ENCODE data around the gene TYW5.

Gene TYW5

DNA sequence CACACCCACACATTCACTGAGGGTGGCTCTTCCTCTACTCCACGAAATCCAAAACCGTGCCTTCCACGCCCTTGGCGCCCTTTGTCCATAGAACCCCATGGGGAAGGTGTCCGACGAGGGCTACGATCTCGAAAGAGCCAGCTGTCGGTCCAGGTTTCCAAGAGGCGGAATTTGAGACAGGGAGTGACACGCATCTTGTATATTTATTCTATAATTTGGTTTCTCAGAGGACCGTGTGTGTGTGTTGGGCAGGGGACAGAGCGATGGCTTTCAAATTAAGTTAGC lies 43.5 kb downstream of the TYW5 start:
- no peak for TF ChIP-seq CTCF (IDR thresholded peaks at IDR 0.05; ENCODE audit: control insufficient read depth, extremely low read depth, insufficient read depth)
- H3K4me3 ChIP-seq (ENCODE audit: low read depth, low read length): peak overlapping the region; percentile 68
- DNase-seq (ENCODE audit: low read depth): no peak

GRCh38 chr2:199911052-199911876 lies 44.0 kb downstream of the TYW5 start, which contains the start of gene C2orf69:
Gene C2orf69, plus strand, starts transcription at chr2:199911293. Its CDS starts 146 bp downstream, at chr2:199911439.
- H3K4me3 ChIP-seq (ENCODE audit: low read depth, low read length): peak within 1 kb of the TSS; percentile 68
- peak; percentile 95 for DNase-seq (ENCODE audit: low read depth)
- no peak for TF ChIP-seq CTCF (IDR thresholded peaks at IDR 0.05; ENCODE audit: control insufficient read depth, extremely low read depth, insufficient read depth)

DNA sequence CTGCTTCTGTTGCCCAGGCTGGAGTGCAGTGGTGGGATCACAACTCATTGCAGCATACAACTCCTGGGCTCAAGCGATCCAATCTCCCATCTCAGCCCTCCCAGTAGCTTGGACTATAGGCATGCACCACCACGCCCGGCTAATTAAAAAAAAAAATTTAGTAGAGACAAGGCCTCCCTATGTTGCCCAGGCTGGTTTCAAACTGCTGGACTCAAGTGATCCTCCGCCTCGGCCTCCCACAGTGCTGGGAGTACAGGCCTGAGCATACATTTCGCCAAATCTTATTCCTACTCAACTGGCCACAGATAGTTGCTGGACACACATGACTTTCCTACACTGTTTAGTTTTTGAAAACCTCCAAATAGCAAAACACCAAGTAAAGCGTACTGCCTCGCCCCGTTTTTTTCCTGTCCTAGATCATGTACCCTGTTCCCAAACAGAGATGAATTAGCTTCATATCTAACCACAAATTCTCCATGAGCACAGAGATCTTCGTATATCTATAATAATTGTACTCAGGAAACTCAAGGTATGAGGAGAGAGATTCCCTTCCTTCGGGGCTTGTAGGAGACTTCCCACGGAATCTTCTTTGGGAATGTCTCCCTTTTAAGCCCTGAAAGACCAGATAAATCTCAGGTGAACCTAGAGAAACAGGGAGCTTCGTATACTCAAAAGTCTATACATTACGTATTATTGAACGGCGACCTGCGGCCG lies 44.8 kb downstream of the TYW5 start:
- no peak for TF ChIP-seq CTCF (IDR thresholded peaks at IDR 0.05; ENCODE audit: control insufficient read depth, extremely low read depth, insufficient read depth)
- H3K4me3 ChIP-seq (ENCODE audit: low read depth, low read length): peak overlapping the region; percentile 68
- DNase-seq (ENCODE audit: low read depth): no peak

DNA sequence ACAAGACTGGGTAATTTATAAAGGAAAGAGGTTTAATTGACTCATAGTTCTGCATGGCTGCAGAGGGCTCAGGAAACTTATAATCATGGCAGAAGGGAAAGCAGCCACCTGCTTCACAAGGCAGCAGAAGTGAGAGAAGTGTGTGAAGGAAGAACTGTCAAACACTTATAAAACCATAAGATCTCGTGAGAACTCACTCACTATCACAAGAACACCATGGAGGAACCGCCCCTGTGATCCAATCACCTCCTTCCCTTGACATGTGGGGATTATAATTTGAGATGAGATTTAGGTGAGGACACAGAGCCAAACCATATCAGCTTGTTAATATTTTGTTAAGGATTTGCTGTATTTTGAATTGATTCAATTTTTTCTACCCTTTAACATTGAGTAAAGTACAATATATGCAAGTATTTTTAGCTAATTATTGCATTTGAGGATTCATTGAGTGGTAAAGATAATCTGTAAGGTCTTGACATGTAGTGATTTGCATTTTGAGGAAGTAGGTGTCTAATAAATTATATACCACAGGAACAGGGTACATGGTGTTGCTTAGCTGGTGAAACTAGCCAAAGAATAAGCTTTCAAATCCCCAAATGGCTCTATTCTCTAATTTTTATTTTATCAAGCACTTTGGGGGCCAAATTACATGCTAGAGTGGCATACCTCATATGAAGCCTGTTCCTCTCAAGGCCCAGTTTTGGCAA lies 48.1 kb downstream of the TYW5 start:
- DNase-seq (ENCODE audit: low read depth): no peak
- no peak for TF ChIP-seq CTCF (IDR thresholded peaks at IDR 0.05; ENCODE audit: control insufficient read depth, extremely low read depth, insufficient read depth)
- no peak overlapping the region for H3K4me3 ChIP-seq (ENCODE audit: low read depth, low read length)

DNA sequence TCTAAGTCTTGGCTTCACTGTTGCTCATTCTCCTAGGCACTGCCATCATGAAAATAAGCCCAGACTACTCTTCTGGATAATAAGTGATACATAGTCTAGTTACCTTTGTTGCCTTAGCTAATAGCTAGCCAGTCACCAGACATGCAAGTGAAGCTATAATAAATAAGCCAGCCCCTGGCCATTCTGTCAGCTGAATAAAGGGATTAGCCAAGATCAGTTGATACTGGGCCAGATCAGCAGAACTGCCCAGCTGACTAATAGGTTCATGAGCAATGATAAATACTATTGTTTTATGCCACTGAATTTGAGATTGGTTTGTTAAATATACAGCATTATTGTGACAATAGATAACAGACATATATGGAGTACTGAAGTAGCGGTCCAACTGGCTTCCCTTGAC lies 52.2 kb downstream of the TYW5 start:
- no peak overlapping the region for H3K4me3 ChIP-seq (ENCODE audit: low read depth, low read length)
- DNase-seq (ENCODE audit: low read depth): no peak
- TF ChIP-seq CTCF (IDR thresholded peaks at IDR 0.05; ENCODE audit: control insufficient read depth, extremely low read depth, insufficient read depth): no peak

DNA sequence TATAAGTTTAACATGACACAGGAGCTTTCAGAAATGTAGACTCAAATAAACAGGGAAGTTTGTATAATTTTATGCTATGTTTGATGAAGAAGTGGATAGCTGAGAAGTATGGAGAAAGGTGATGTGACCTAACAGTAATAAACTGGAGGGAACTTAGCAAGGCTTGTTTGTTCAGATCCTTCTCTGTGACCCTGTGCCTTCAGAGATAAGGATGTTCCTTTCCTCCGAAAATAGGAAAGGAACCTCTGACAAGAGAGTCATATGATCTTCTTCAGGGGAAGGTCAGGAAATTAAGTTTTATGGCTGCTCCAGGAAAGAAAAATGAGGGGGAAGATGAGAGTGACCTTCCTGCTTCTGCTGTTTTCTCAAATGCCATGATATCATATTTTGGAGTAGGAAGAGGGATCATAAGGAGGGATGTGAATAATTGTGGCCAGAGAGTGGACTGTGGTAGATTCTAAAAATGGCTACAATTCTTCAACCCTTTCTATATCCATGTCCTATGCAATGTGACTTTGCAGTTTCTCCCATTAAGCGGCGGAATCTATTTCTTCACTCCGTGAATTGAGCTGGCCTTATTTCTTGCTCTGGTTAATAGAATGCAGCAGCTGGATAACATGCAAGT lies 52.7 kb downstream of the TYW5 start:
- no peak for TF ChIP-seq CTCF (IDR thresholded peaks at IDR 0.05; ENCODE audit: control insufficient read depth, extremely low read depth, insufficient read depth)
- no peak overlapping the region for H3K4me3 ChIP-seq (ENCODE audit: low read depth, low read length)
- no peak for DNase-seq (ENCODE audit: low read depth)
